Measurements from ENCODE around the gene RNF44. TPM values are rescaled to one million over a fixed set of nuclear protein-coding genes. Genes with fewer than 3 reads are reported as not detected.

RNF44 gene
- total RNA-seq, 1 donor from 2014 or later: 11.7 TPM

- H2AFZ ChIP-seq (replicated peaks): no peak overlapping the region
- no peak for DNase-seq (ENCODE audit: low spot score)
- no peaks in the 10 kb centered on the region for H3K36me3 ChIP-seq
- H3K79me2 ChIP-seq (ENCODE audit: low read depth): no peaks in the 10 kb centered on the region
- H3K4me3 ChIP-seq: no peak overlapping the region
- no peaks in the 10 kb centered on the region for H3K9me3 ChIP-seq (ENCODE audit: low read depth)
- no peak overlapping the region for H3K27ac ChIP-seq
- Mint-ChIP-seq H3K9me3 (peaks cover 3% of the 10 kb centered on the region), H3K4me1 (peaks cover 8% of the 10 kb centered on the region), H3K36me3 (no peaks in the 10 kb centered on the region), H3K27me3 (ENCODE audit: insufficient read depth, low read depth) (peaks cover 12% of the 10 kb centered on the region), H3K27ac (no peak overlapping the region), H3K4me3 (peak overlapping the region; percentile 46)
- TF ChIP-seq CTCF (IDR thresholded peaks at IDR 0.05) (no peak), EZH2 (IDR thresholded peaks at IDR 0.05) (no peak), EZH2phosphoT487 (IDR thresholded peaks at IDR 0.05) (no peak)
- no peaks in the 10 kb centered on the region for H4K20me1 ChIP-seq (ENCODE audit: low read depth)
- H3K9ac ChIP-seq: no peak overlapping the region
- no peaks in the 10 kb centered on the region for H3F3A ChIP-seq (ENCODE audit: low read depth)
- no peaks in the 10 kb centered on the region for H3K4me1 ChIP-seq
- no peak overlapping the region for H3K4me2 ChIP-seq
- peaks cover 8% of the 10 kb centered on the region for H3K27me3 ChIP-seq
Measured at GRCh38 chr5:176579323-176579722, 42.1 kb upstream of the RNF44 start.

GRCh38 chr5:176578391-176578808 is 41.2 kb upstream of the RNF44 start:
- DNase-seq (ENCODE audit: low spot score): peak; percentile 79
- no peak overlapping the region for H3K27ac ChIP-seq
- TF ChIP-seq CTCF (IDR thresholded peaks at IDR 0.05) (peak; percentile 62), EZH2phosphoT487 (IDR thresholded peaks at IDR 0.05) (no peak)
- no peak overlapping the region for H3K4me3 ChIP-seq
- H3K4me3 Mint-ChIP-seq: no peak overlapping the region
- H3K79me2 ChIP-seq (ENCODE audit: low read depth): no peaks in the 10 kb centered on the region
- no peaks in the 10 kb centered on the region for H3F3A ChIP-seq (ENCODE audit: low read depth)
- peaks cover 8% of the 10 kb centered on the region for H3K4me1 Mint-ChIP-seq
- no peaks in the 10 kb centered on the region for H3K36me3 ChIP-seq
- no peaks in the 10 kb centered on the region for H3K9me3 Mint-ChIP-seq
- no peak overlapping the region for H3K27ac Mint-ChIP-seq
- no peaks in the 10 kb centered on the region for H4K20me1 ChIP-seq (ENCODE audit: low read depth)
- H2AFZ ChIP-seq (replicated peaks): peak overlapping the region; percentile 77
- no peaks in the 10 kb centered on the region for H3K9me3 ChIP-seq (ENCODE audit: low read depth)
- H3K9ac ChIP-seq: no peak overlapping the region
- no peaks in the 10 kb centered on the region for H3K36me3 Mint-ChIP-seq
- peaks cover 8% of the 10 kb centered on the region for H3K27me3 ChIP-seq
- no peaks in the 10 kb centered on the region for H3K4me1 ChIP-seq
- H3K4me2 ChIP-seq: no peak overlapping the region
- H3K27me3 Mint-ChIP-seq (ENCODE audit: insufficient read depth, low read depth): peaks cover 10% of the 10 kb centered on the region

GRCh38 chr5:176577312-176578176 is 40.3 kb upstream of the RNF44 start:
- no peaks in the 10 kb centered on the region for H3F3A ChIP-seq (ENCODE audit: low read depth)
- no peak for DNase-seq (ENCODE audit: low spot score)
- no peaks in the 10 kb centered on the region for H3K9me3 Mint-ChIP-seq
- no peak overlapping the region for H3K9ac ChIP-seq
- TF ChIP-seq EZH2phosphoT487 (IDR thresholded peaks at IDR 0.05): no peak
- TF ChIP-seq CTCF (IDR thresholded peaks at IDR 0.05): no peak
- no peak for TF ChIP-seq EZH2 (IDR thresholded peaks at IDR 0.05)
- no peaks in the 10 kb centered on the region for H4K20me1 ChIP-seq (ENCODE audit: low read depth)
- H3K27me3 Mint-ChIP-seq (ENCODE audit: insufficient read depth, low read depth): peaks cover 9% of the 10 kb centered on the region
- H3K79me2 ChIP-seq (ENCODE audit: low read depth): no peaks in the 10 kb centered on the region
- peaks cover 8% of the 10 kb centered on the region for H3K27me3 ChIP-seq
- H3K4me1 ChIP-seq: no peaks in the 10 kb centered on the region
- H3K27ac ChIP-seq: no peak overlapping the region
- H3K4me2 ChIP-seq: no peak overlapping the region
- H3K9me3 ChIP-seq (ENCODE audit: low read depth): no peaks in the 10 kb centered on the region
- H3K4me3 Mint-ChIP-seq: no peak overlapping the region
- no peak overlapping the region for H3K4me3 ChIP-seq
- H3K27ac Mint-ChIP-seq: no peak overlapping the region
- H3K36me3 ChIP-seq: no peaks in the 10 kb centered on the region
- H3K4me1 Mint-ChIP-seq: peaks cover 8% of the 10 kb centered on the region
- H2AFZ ChIP-seq (replicated peaks): no peak overlapping the region
- H3K36me3 Mint-ChIP-seq: no peaks in the 10 kb centered on the region

All from neural progenitor cell (in vitro differentiated cells).